Adipocyte (in vitro differentiated cells): Measurements from ENCODE around the gene MCM3.
A peak's percentile ranks its signal among the peaks of the same experiment; 100 is the strongest.

Experiments
- DNase-seq: peaks from one replicate; pipeline ENCODE4 v3.0.0-alpha.2; 2015; ENCODE audit warnings: low read depth
- H3K27me3 ChIP-seq: replicated peaks from 2 replicates; pipeline ENCODE4 v1.7.0; 2013; ENCODE audit warnings: mild to moderate bottlenecking, low read length, moderate library complexity; ENCODE audit not compliant: control insufficient read depth, insufficient read depth
- H3K36me3 ChIP-seq: 2 replicates; pipeline ENCODE4 v1.7.0; 2013; ENCODE audit warnings: low read length, mild to moderate bottlenecking, moderate library complexity; ENCODE audit not compliant: control insufficient read depth, insufficient read depth, severe bottlenecking
- H3K4me1 ChIP-seq: 2 replicates; pipeline ENCODE4 v1.7.0; 2013; ENCODE audit warnings: mild to moderate bottlenecking, low read length, moderate library complexity; ENCODE audit not compliant: control insufficient read depth, insufficient read depth
- H3K4me3 ChIP-seq: 2 replicates; pipeline ENCODE4 v1.7.0; 2013; ENCODE audit warnings: mild to moderate bottlenecking, low read length, moderate library complexity
- H3K9ac ChIP-seq: 2 replicates; pipeline ENCODE4 v1.7.0; 2013; ENCODE audit warnings: mild to moderate bottlenecking, low read length, moderate library complexity
- H3K9me3 ChIP-seq: 2 replicates; pipeline ENCODE4 v1.7.0; 2013; ENCODE audit warnings: mild to moderate bottlenecking, low read length, moderate library complexity; ENCODE audit not compliant: control insufficient read depth

MCM3 gene

DNA sequence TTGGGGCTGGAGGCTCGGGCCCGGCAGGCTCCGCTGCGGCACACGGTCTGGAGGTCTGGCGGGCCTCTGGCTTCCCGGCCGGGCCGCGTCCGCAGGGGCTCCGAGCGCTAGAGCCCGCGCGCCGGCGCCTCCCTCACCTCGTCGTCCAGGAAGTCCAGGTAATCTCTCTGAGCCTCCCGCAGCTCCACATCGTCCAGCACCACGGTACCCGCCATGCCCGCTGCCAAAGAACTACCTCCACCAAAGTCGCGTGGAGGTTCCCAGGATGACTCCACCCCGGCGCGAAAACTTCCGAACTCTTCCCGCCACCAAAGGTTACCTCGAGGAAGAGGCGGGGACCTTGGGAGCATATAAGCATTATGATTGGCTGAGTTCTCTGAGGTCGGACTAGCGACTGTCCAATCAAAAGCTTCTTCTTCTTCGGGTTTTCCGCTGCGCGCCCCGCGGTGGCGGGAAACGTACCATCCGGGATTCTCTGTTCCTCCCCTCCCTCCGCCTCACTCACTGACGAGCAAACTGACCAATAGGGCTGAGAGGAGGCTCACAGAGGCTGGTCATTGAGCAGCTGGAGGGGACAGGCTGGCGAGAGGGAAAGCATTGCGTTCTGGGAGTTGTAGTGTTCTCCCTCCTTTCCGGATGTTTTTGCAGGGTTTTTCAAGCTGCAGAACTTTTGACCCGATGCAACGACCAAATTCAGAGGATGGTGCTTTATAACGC lies at the start of gene MCM3:
Gene MCM3, minus strand, starts transcription at position 283 of the 717 bp plus-strand sequence. Its CDS starts 68 bp downstream, at position 215.
- Histone ChIP-seq H3K27me3 (no peaks in the 10 kb centered on the region), H3K36me3 (peaks cover 26% of the 10 kb centered on the region), H3K9ac (peak within 1 kb of the TSS; percentile 87), H3K4me1 (peaks cover 30% of the 10 kb centered on the region), H3K4me3 (peak within 1 kb of the TSS; percentile 96), H3K9me3 (no peaks in the 10 kb centered on the region)
- DNase-seq: peak; percentile 100

DNA sequence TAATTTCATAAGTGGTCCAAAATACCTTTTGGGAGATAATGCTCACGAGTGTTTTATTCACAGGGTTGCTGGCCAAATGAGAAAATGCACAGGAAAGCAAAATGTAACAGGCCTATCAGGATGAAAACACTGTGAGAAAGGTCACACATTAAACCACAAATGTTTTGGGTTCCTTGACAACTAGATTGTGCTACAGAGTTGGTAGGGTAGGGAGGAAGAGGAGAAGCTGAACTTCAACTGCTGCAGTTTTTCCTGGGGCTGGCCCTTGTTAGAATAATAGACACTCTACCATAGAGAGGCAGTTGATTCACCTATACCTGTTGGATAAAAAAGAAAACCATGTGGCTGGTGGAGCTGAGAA lies 49.3 kb upstream of the MCM3 start:
- Histone ChIP-seq H3K4me3 (no peak overlapping the region), H3K9me3 (no peaks in the 10 kb centered on the region), H3K27me3 (no peaks in the 10 kb centered on the region), H3K36me3 (no peaks in the 10 kb centered on the region), H3K4me1 (no peaks in the 10 kb centered on the region), H3K9ac (no peak overlapping the region)
- no peak for DNase-seq

DNA sequence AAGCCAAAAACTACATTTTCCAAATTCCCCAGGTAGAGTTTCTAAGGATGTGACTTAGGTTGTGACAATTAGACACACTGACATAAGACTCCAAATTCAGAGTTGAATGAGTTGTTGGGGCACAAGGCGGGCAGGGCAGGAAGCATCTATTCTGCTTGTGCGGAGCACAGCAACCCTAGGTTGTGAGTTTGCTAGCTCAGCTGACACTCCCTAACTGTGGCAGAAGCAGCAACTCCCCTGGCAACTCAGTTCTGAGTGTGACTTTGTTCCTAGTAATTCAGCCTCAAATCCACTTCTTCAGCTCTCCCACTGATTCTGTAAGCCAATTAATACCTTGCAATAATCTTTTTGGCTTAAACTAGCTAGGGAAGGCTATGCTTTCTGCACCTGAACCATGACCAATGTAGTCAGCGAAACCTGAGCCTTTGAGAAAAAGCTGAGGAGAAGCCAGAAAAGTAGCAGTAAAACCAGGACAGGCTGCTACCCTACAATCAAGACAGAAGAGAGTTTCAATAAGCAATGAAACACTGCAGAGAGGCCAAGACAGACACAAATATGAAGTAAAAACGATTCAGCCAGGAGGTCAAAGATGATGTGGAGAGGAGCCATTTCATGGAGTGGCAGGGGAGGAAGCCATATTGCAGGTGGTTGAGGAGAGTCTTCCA lies 47.4 kb upstream of the MCM3 start:
- Histone ChIP-seq H3K9me3 (no peaks in the 10 kb centered on the region), H3K4me3 (no peak overlapping the region), H3K36me3 (no peaks in the 10 kb centered on the region), H3K27me3 (no peaks in the 10 kb centered on the region), H3K9ac (no peak overlapping the region), H3K4me1 (no peaks in the 10 kb centered on the region)
- no peak for DNase-seq

DNA sequence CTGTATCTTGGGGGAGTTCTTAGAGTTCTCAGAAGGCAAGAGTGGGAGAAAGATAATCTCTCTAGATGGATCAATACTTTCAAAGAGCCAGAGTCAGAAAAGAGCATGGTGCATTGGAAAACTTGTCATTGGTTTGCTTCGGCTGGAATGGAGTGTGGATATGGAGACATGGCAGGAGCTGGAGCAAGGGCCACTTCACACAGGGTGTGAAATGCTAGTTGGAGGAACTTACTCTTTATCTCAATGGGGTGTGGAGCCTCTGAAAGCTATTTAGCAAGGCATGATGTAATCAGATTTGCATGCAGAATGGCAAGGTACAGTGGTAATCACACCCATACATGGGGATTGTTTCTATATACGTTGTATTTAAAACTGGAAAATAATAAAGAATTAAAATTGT lies 45.9 kb upstream of the MCM3 start:
- Histone ChIP-seq H3K9ac (no peak overlapping the region), H3K36me3 (no peaks in the 10 kb centered on the region), H3K27me3 (no peaks in the 10 kb centered on the region), H3K9me3 (no peaks in the 10 kb centered on the region), H3K4me3 (no peak overlapping the region), H3K4me1 (no peaks in the 10 kb centered on the region)
- no peak for DNase-seq

DNA sequence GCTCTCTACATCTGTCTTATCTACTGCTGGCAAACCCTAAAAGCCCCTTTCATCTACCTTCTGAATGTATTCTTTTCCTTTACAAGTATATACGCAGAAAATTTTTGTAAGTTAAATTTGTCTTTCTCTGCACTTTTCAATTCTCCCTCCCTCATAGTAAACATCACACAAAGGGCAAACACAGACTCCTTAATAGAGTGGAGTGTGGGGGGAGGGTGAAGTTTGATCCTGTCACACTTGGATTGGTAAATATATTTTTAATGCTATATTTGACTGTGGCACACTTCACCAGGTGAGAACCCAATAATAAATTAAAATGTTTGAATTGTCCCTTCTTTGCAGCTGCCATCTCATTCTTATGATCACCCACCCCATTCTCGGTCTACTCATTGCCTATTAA lies 44.2 kb upstream of the MCM3 start:
- H3K9me3 ChIP-seq: no peaks in the 10 kb centered on the region
- H3K9ac ChIP-seq: no peak overlapping the region
- no peaks in the 10 kb centered on the region for H3K36me3 ChIP-seq
- no peaks in the 10 kb centered on the region for H3K27me3 ChIP-seq
- H3K4me1 ChIP-seq: no peaks in the 10 kb centered on the region
- no peak overlapping the region for H3K4me3 ChIP-seq
- DNase-seq: no peak

DNA sequence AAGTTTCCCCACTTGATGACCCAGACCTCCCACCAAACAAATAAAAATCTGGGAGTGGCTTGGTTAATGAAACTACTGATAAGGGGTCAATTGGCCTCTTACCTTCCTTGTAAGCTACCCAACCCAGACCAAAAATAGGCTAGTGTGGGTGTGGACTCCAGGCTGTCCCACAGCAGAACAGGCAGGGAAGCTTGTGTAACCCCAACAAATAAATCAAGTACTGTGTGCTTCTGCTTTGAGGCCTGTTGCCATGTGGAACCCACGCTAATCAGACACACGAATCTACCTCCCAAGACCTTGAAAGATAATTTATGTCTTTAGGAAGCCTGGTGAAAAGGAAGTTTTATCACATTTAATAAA lies 43.7 kb upstream of the MCM3 start:
- H3K4me3 ChIP-seq: no peak overlapping the region
- DNase-seq: no peak
- H3K9ac ChIP-seq: no peak overlapping the region
- no peaks in the 10 kb centered on the region for H3K4me1 ChIP-seq
- no peaks in the 10 kb centered on the region for H3K36me3 ChIP-seq
- no peaks in the 10 kb centered on the region for H3K27me3 ChIP-seq
- H3K9me3 ChIP-seq: no peaks in the 10 kb centered on the region

DNA sequence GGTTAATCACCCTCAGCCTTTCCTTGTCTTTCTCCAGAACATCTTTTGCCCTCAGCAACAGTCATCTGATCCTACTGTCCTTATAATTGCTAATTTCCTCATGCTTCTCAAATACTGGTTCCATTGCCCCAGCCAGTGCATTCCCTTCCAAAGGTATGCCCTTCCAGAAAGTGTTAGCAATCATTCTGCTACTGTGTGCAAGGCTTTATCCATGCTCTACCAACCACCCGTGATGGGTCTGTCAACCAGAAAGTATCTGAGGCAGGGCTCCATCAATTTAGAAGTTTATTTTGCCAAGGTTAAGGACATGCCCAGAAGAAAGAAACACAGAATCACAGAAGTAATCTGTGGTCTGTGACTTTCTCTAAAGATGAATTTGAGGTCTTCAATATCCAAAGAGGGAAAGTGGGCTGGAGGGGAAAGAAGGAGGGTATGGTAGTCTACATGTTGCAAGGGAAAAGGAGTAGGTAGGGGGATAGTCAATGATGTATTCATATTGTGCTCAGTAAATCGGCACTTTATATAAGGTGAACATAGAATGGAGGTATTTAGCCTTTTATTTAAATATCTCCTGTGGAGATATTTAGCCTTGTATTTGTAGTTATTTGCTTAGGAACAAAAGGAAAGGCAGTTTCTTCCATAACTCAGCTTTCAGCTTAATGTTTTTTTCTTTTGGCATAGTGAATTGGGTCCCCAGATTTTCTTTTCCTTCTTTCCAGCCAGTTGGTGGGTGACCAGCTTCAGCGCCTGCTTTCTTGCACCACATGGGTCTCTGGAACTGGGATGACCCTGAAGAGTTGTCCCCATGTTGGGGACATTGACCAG lies 42.2 kb upstream of the MCM3 start:
- Histone ChIP-seq H3K9me3 (no peaks in the 10 kb centered on the region), H3K36me3 (no peaks in the 10 kb centered on the region), H3K27me3 (no peaks in the 10 kb centered on the region), H3K9ac (no peak overlapping the region), H3K4me3 (no peak overlapping the region), H3K4me1 (no peaks in the 10 kb centered on the region)
- DNase-seq: no peak

DNA sequence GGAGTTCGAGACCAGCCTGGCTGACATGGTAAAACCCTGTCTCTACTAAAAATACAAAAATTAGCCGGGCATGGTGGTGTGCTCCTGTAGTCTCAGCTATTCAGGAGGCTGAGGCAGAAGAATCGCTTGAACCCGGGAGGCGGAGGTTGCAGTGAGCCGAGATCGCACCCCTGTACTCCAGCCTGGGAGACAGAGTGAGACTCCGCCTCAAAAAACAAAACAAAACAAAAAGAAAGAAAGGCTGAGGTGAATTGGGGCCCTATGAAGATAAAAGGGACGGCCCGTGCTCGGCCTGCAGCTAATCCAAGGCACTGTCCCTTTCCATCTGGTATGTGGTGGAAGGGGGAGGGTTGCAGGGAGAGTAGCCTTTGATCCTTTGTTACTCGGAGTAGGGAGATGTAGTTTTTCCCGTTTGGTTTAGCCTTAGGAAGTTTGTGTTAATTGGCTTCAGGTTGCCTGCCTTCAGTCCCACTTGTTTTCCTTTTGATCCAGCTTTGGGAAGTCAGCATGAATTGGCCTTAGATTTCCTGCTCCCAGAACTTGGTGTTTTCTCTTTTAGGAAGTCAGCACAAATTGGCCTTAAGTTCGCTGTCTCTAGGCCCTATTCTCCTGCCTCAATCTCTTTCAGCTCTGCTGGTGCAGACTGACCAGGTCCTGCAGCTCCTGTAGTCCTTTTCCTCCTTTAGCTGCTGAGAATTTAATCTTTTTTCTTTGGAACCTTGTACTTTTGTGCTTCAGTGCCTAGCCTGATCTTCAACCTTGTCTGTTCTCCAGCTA lies 41.3 kb upstream of the MCM3 start:
- H3K4me1 ChIP-seq: no peaks in the 10 kb centered on the region
- H3K27me3 ChIP-seq: no peaks in the 10 kb centered on the region
- H3K9me3 ChIP-seq: no peaks in the 10 kb centered on the region
- no peak for DNase-seq
- no peaks in the 10 kb centered on the region for H3K36me3 ChIP-seq
- no peak overlapping the region for H3K4me3 ChIP-seq
- no peak overlapping the region for H3K9ac ChIP-seq

DNA sequence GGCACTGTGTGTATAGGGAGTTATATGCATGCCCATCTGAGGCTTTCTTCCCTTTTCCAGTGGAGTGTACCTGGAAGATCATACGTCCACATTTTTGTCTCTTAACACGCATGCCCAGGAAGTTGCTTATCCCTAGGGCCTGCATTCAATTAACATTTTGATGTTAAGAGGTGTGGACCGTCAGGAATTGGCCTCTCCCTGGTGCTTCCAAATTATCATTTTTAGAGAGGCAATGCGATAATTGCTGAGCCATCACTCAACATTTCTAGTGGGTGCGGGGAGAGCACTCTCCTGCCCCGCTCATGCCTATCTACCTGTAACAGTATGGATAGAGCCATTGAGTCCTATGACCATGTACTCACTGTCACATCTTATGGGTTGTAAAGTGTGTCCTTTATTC lies 39.6 kb upstream of the MCM3 start:
- Histone ChIP-seq H3K9me3 (no peaks in the 10 kb centered on the region), H3K9ac (no peak overlapping the region), H3K4me3 (no peak overlapping the region), H3K4me1 (peaks cover 3% of the 10 kb centered on the region), H3K27me3 (no peaks in the 10 kb centered on the region), H3K36me3 (no peaks in the 10 kb centered on the region)
- no peak for DNase-seq

DNA sequence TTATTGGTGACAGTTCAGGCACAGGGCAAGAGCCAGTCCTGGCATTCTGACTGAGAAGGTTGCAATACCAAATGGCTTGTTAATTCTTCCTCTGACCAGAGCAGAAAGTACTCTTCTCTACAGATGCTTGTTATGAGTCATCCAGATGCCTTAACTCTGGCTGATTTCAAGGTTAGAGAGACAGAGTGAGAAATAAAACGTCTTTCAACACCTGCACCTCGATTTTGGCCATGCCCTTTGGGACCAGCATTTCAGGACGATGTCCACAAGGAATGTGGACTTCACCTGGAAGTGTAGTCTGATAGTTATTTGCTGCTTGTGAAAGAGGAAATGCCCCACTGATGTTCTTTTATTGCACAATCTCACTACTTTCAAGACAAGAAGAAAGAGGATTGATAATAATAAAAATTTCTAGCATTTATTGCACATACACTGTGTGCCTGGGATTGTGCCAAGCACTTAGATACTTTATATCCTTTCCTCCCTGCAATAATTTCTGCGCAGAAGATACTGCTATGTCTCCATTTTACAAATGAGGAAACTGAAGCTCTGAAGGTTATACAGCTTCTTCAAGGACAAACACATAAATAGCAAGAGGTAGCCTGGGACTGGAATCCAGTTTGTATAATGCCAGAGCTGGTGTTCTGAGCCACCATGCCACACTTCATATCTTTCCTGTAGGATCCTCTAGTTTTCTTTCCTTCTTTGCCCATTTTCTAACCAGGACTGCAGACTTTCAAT lies 33.5 kb upstream of the MCM3 start:
- peak; percentile 76 for DNase-seq
- no peak overlapping the region for H3K4me3 ChIP-seq
- no peaks in the 10 kb centered on the region for H3K36me3 ChIP-seq
- no peak overlapping the region for H3K9ac ChIP-seq
- H3K9me3 ChIP-seq: no peaks in the 10 kb centered on the region
- no peaks in the 10 kb centered on the region for H3K27me3 ChIP-seq
- H3K4me1 ChIP-seq: peaks cover 21% of the 10 kb centered on the region
